NCI-H774 (cell line): ENCODE measurements around the gene RAB35.

Source experiments
- DNase-seq: peaks from one replicate; lab custom pipeline; 2025; lab: John Stamatoyannopoulos, UW

The RAB35 gene

GRCh38 chr12:120086801-120087621 is 29.5 kb downstream of the RAB35 start:
- peak; percentile 100 for DNase-seq

- no peak for DNase-seq
Measured at GRCh38 chr12:120085920-120086645, 30.5 kb downstream of the RAB35 start.

- DNase-seq, result no peak
Measured at GRCh38 chr12:120081641-120082040, 34.9 kb downstream of the RAB35 start.

GRCh38 chr12:120079411-120080400 is 36.8 kb downstream of the RAB35 start:
- no peak for DNase-seq

- no peak for DNase-seq
Measured at GRCh38 chr12:120078868-120079267, 37.7 kb downstream of the RAB35 start.

- DNase-seq, result no peak
Measured at GRCh38 chr12:120077260-120077659, 39.3 kb downstream of the RAB35 start.

- no peak for DNase-seq
Measured at GRCh38 chr12:120076651-120077050, 39.9 kb downstream of the RAB35 start.

GRCh38 chr12:120075034-120075616 is 41.4 kb downstream of the RAB35 start:
- DNase-seq, result no peak

GRCh38 chr12:120072472-120073249 is 43.9 kb downstream of the RAB35 start:
- DNase-seq, result no peak

GRCh38 chr12:120071493-120072020 is 45.0 kb downstream of the RAB35 start:
- DNase-seq, result no peak

GRCh38 chr12:120069278-120069677 is 47.3 kb downstream of the RAB35 start:
- DNase-seq, result no peak

GRCh38 chr12:120067901-120068300 is 48.7 kb downstream of the RAB35 start:
- DNase-seq, result no peak

- peak; percentile 93 for DNase-seq
Measured at GRCh38 chr12:120067084-120067869, 49.3 kb downstream of the RAB35 start.

- DNase-seq, result no peak
Measured at GRCh38 chr12:120066341-120066740, 50.2 kb downstream of the RAB35 start.

GRCh38 chr12:120065472-120065871 is 51.1 kb downstream of the RAB35 start:
- DNase-seq, result no peak

- DNase-seq, result no peak
Measured at GRCh38 chr12:120064054-120064940, 52.3 kb downstream of the RAB35 start.

- no peak for DNase-seq
Measured at GRCh38 chr12:120062976-120063579, 53.5 kb downstream of the RAB35 start.

- DNase-seq, result no peak
Measured at GRCh38 chr12:120061575-120062214, 54.9 kb downstream of the RAB35 start.
